ENCODE results near the gene SPOCK1.

SPOCK1 gene

DNA sequence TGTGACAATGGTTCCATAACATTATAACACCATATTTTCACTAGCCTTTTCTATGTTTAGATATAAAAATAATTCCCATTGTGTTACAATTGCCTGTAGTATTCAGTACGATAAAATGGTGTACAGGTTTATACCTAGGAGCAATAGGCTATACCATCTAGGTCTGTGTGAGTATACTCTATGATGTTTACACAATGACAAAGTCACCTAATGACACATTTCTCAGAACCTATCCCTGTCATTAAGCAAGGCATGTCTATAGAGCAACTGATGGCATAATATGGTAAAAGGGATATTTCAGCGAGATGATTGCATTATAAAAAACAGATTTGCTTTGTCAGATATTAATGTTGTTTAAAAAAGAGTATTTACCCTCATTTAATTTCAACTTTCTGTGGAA is 517.2 kb downstream of the SPOCK1 start:
- no peak for DNase-seq
- H2BK15ac ChIP-seq (ENCODE audit: low read depth, poor library complexity, severe bottlenecking), result no peak overlapping the region
- H3K14ac ChIP-seq (ENCODE audit: low read length in 2 of 2), result no peak overlapping the region
- H2BK12ac ChIP-seq (ENCODE audit: low read length in 2 of 2), result no peak overlapping the region
- no peak overlapping the region for H3K4me2 ChIP-seq (ENCODE audit: low read length, poor library complexity, severe bottlenecking)
- no peak overlapping the region for H4K8ac ChIP-seq (ENCODE audit: low read length)
- H3K4me3 ChIP-seq (ENCODE audit: insufficient read depth in 1 of 2, low read depth in 1 of 2, low read length in 2 of 2), result no peak overlapping the region
- no CpG with 5 or more reads among the region's 2 CpGs for WGBS
- H2BK120ac ChIP-seq (ENCODE audit: low read depth, low read length), result no peak overlapping the region
- no peak overlapping the region for H3K18ac ChIP-seq (ENCODE audit: low read depth in 1 of 2, low read length in 2 of 2)
- H3K4ac ChIP-seq (ENCODE audit: low read depth in 1 of 2, low read length in 2 of 2), result no peak overlapping the region
- no peak overlapping the region for H2AFZ ChIP-seq (ENCODE audit: low read depth, low read length)
- H2BK5ac ChIP-seq (ENCODE audit: low read depth, low read length, poor library complexity, severe bottlenecking), result no peak overlapping the region
- H4K91ac ChIP-seq (ENCODE audit: low read length), result no peak overlapping the region
- peaks cover 0 to 61% of the 10 kb centered on the region in 2 experiments for H3K36me3 ChIP-seq (ENCODE audit: control insufficient read depth in 1 of 2, insufficient read depth in 2 of 2, low read depth in 1 of 2, low read length in 2 of 2)
- H3K27ac ChIP-seq (ENCODE audit: low read length, poor library complexity, severe bottlenecking), result no peak overlapping the region
- no peak overlapping the region for H2AK5ac ChIP-seq (ENCODE audit: low read length, severe bottlenecking)
- no peaks in the 10 kb centered on the region for H3K4me1 ChIP-seq (ENCODE audit: control insufficient read depth, insufficient read depth, low read depth, low read length)
- H3K27me3 ChIP-seq (ENCODE audit: control insufficient read depth in 1 of 2, insufficient read depth in 1 of 2, low read length in 2 of 2), result no peaks in the 10 kb centered on the region
- no peak overlapping the region for H3K9ac ChIP-seq (ENCODE audit: low read length)
- H3K23ac ChIP-seq (ENCODE audit: low read length in 2 of 2), result no peak overlapping the region
- no peaks in the 10 kb centered on the region for H3K9me3 ChIP-seq (ENCODE audit: control insufficient read depth, low read length)
- no peaks in the 10 kb centered on the region for H3K79me1 ChIP-seq (replicated peaks; ENCODE audit: low read length, poor library complexity, severe bottlenecking)

GRCh38 chr5:136979131-136979530 is 520.0 kb downstream of the SPOCK1 start:
- Histone ChIP-seq H3K9ac (ENCODE audit: low read length) (no peak overlapping the region), H3K4me2 (ENCODE audit: low read length, poor library complexity, severe bottlenecking) (no peak overlapping the region), H2BK12ac (ENCODE audit: low read length in 2 of 2) (no peak overlapping the region), H2AFZ (ENCODE audit: low read depth, low read length) (no peak overlapping the region), H3K14ac (ENCODE audit: low read length in 2 of 2) (no peak overlapping the region), H3K9me3 (ENCODE audit: control insufficient read depth, low read length) (no peaks in the 10 kb centered on the region), H2BK120ac (ENCODE audit: low read depth, low read length) (no peak overlapping the region), H3K27me3 (ENCODE audit: control insufficient read depth in 1 of 2, insufficient read depth in 1 of 2, low read length in 2 of 2) (no peaks in the 10 kb centered on the region), H3K27ac (ENCODE audit: low read length, poor library complexity, severe bottlenecking) (no peak overlapping the region), H2BK5ac (ENCODE audit: low read depth, low read length, poor library complexity, severe bottlenecking) (no peak overlapping the region), H3K36me3 (ENCODE audit: control insufficient read depth in 1 of 2, insufficient read depth in 2 of 2, low read depth in 1 of 2, low read length in 2 of 2) (peaks cover 0 to 78% of the 10 kb centered on the region in 2 experiments), H3K18ac (ENCODE audit: low read depth in 1 of 2, low read length in 2 of 2) (no peak overlapping the region), H3K79me1 (replicated peaks; ENCODE audit: low read length, poor library complexity, severe bottlenecking) (no peaks in the 10 kb centered on the region), H3K23ac (ENCODE audit: low read length in 2 of 2) (no peak overlapping the region), H2BK15ac (ENCODE audit: low read depth, poor library complexity, severe bottlenecking) (no peak overlapping the region), H3K4ac (ENCODE audit: low read depth in 1 of 2, low read length in 2 of 2) (no peak overlapping the region), H4K8ac (ENCODE audit: low read length) (no peak overlapping the region), H3K4me1 (ENCODE audit: control insufficient read depth, insufficient read depth, low read depth, low read length) (no peaks in the 10 kb centered on the region), H4K91ac (ENCODE audit: low read length) (no peak overlapping the region), H2AK5ac (ENCODE audit: low read length, severe bottlenecking) (no peak overlapping the region), H3K4me3 (ENCODE audit: insufficient read depth in 1 of 2, low read depth in 1 of 2, low read length in 2 of 2) (no peak overlapping the region)
- no peak for DNase-seq
- 75% methylated on average over 5 of the region's 5 CpGs for WGBS

GRCh38 chr5:136963504-136963903 is 535.6 kb downstream of the SPOCK1 start:
- Histone ChIP-seq H3K79me1 (replicated peaks; ENCODE audit: low read length, poor library complexity, severe bottlenecking) (no peaks in the 10 kb centered on the region), H3K27me3 (ENCODE audit: control insufficient read depth in 1 of 2, insufficient read depth in 1 of 2, low read length in 2 of 2) (no peaks in the 10 kb centered on the region), H3K4me1 (ENCODE audit: control insufficient read depth, insufficient read depth, low read depth, low read length) (no peaks in the 10 kb centered on the region), H2BK120ac (ENCODE audit: low read depth, low read length) (no peak overlapping the region), H3K14ac (ENCODE audit: low read length in 2 of 2) (no peak overlapping the region), H3K23ac (ENCODE audit: low read length in 2 of 2) (no peak overlapping the region), H2BK15ac (ENCODE audit: low read depth, poor library complexity, severe bottlenecking) (no peak overlapping the region), H4K91ac (ENCODE audit: low read length) (no peak overlapping the region), H2AFZ (ENCODE audit: low read depth, low read length) (no peak overlapping the region), H2BK5ac (ENCODE audit: low read depth, low read length, poor library complexity, severe bottlenecking) (no peak overlapping the region), H3K9ac (ENCODE audit: low read length) (no peak overlapping the region), H2BK12ac (ENCODE audit: low read length in 2 of 2) (no peak overlapping the region), H2AK5ac (ENCODE audit: low read length, severe bottlenecking) (no peak overlapping the region), H3K9me3 (ENCODE audit: control insufficient read depth, low read length) (peaks cover 18% of the 10 kb centered on the region), H3K18ac (ENCODE audit: low read depth in 1 of 2, low read length in 2 of 2) (no peak overlapping the region), H3K36me3 (ENCODE audit: control insufficient read depth in 1 of 2, insufficient read depth in 2 of 2, low read depth in 1 of 2, low read length in 2 of 2) (no peaks in the 10 kb centered on the region), H4K8ac (ENCODE audit: low read length) (no peak overlapping the region), H3K4me2 (ENCODE audit: low read length, poor library complexity, severe bottlenecking) (no peak overlapping the region), H3K4ac (ENCODE audit: low read depth in 1 of 2, low read length in 2 of 2) (no peak overlapping the region), H3K4me3 (ENCODE audit: insufficient read depth in 1 of 2, low read depth in 1 of 2, low read length in 2 of 2) (no peak overlapping the region), H3K27ac (ENCODE audit: low read length, poor library complexity, severe bottlenecking) (no peak overlapping the region)
- DNase-seq, result no peak
- WGBS, result 71% methylated on average over 3 of the region's 3 CpGs

DNA sequence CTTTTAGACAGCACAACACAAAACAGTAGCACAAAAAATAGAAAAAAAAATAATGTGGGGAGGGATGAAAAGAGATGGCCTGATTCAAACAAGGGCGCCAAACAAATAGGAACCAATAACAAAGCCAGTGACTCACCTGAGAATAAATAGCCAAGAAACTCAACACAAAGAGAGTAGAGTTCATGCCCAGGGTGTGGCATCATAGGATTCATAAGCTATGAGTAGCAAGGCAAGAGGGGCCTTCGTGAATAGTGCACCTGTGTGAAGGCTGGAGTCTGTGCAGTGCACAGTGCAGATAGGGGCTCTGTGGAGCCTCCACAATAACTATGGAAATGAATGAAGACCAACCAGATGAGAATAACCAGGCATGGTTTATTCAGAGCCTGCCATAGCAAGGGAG is 541.7 kb downstream of the SPOCK1 start:
- no peak overlapping the region for H3K9ac ChIP-seq (ENCODE audit: low read length)
- no peak overlapping the region for H3K4ac ChIP-seq (ENCODE audit: low read depth in 1 of 2, low read length in 2 of 2)
- H4K8ac ChIP-seq (ENCODE audit: low read length), result no peak overlapping the region
- no peaks in the 10 kb centered on the region for H3K36me3 ChIP-seq (ENCODE audit: control insufficient read depth in 1 of 2, insufficient read depth in 2 of 2, low read depth in 1 of 2, low read length in 2 of 2)
- peaks cover 0 to 3% of the 10 kb centered on the region in 2 experiments for H3K27me3 ChIP-seq (ENCODE audit: control insufficient read depth in 1 of 2, insufficient read depth in 1 of 2, low read length in 2 of 2)
- H3K79me1 ChIP-seq (replicated peaks; ENCODE audit: low read length, poor library complexity, severe bottlenecking), result no peaks in the 10 kb centered on the region
- H3K4me2 ChIP-seq (ENCODE audit: low read length, poor library complexity, severe bottlenecking), result no peak overlapping the region
- H2AFZ ChIP-seq (ENCODE audit: low read depth, low read length), result no peak overlapping the region
- H3K27ac ChIP-seq (ENCODE audit: low read length, poor library complexity, severe bottlenecking), result no peak overlapping the region
- no peak overlapping the region for H3K18ac ChIP-seq (ENCODE audit: low read depth in 1 of 2, low read length in 2 of 2)
- H3K9me3 ChIP-seq (ENCODE audit: control insufficient read depth, low read length), result peaks cover 35% of the 10 kb centered on the region
- 50% methylated on average over 1 of the region's 2 CpGs for WGBS
- H3K4me3 ChIP-seq (ENCODE audit: insufficient read depth in 1 of 2, low read depth in 1 of 2, low read length in 2 of 2), result no peak overlapping the region
- H3K23ac ChIP-seq (ENCODE audit: low read length in 2 of 2), result no peak overlapping the region
- no peak overlapping the region for H2BK15ac ChIP-seq (ENCODE audit: low read depth, poor library complexity, severe bottlenecking)
- H2BK120ac ChIP-seq (ENCODE audit: low read depth, low read length), result no peak overlapping the region
- no peak overlapping the region for H2BK5ac ChIP-seq (ENCODE audit: low read depth, low read length, poor library complexity, severe bottlenecking)
- no peak overlapping the region for H2BK12ac ChIP-seq (ENCODE audit: low read length in 2 of 2)
- H4K91ac ChIP-seq (ENCODE audit: low read length), result no peak overlapping the region
- H3K4me1 ChIP-seq (ENCODE audit: control insufficient read depth, insufficient read depth, low read depth, low read length), result no peaks in the 10 kb centered on the region
- H3K14ac ChIP-seq (ENCODE audit: low read length in 2 of 2), result no peak overlapping the region
- no peak overlapping the region for H2AK5ac ChIP-seq (ENCODE audit: low read length, severe bottlenecking)
- no peak for DNase-seq
